ENCODE results near the gene MCM6. TPM values are rescaled to one million over a fixed set of nuclear protein-coding genes. Genes with fewer than 3 reads are reported as not detected.
A peak's percentile ranks its signal among the peaks of the same experiment; 100 is the strongest.

MCM6 gene
- total and polyA plus RNA-seq, 4 donors: 5.0 to 17.9 (median 9.3) TPM

DNA sequence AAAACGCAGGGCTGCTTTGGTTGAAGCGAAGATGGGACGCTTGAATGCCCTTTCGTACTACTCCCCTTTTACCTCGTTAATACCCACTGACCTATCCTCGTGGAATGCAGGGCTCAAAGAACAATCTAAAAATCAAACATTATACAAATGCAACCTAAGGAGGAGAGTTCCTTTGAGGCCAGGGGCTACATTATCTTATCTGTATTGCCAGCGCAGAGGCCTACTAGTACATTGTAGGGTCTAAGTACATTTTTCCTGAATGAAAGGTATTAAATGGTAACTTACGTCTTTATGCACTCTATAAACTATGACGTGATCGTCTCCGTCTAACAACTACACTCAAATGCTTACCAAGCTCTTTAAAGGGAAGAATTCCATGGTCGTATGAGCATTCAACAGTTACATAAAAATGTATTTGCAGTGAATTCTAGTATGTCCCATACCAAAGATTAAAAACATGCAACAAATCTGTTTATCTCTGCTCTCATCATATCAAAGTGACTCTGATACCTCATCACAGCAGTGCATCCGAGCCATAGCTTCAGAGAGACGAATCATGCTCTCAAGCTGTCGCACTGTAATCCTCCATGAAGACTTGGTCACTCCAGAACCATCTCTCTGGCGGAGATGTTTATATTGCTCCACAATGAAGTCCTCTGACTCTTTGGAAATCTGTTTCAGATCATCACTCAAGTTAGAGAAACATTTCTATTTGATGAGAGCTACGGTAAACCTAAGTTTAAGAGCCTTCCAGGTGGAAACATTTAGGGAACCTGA, 25.2 kb downstream of the MCM6 start:
- no peak overlapping the region for H3K4me3 ChIP-seq (ENCODE audit: low read length in 2 of 2)

DNA sequence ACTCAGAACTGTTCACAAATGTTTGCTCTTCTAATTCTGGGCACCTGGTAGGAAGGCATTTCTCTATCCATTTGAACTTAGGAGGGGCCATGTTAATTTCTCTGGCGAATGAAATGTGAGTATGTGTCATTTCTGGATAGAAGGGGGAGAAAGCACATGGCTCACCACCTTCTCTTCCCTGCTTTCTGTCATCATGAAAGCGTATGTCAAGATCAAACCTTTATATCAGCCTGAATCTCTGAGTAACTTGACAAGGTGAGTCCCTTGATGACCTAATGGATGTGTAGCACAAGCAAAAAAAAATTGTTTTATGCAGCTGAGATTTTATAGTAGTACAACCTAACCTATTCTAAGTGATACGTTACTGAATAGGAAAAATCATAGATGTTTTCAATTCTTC, 27.2 kb downstream of the MCM6 start:
- Histone ChIP-seq H3K27me3 (ENCODE audit: control insufficient read depth in 1 of 2, insufficient read depth in 2 of 2, low read length in 1 of 2) (no peaks in the 10 kb centered on the region), H3K36me3 (ENCODE audit: control insufficient read depth in 1 of 2, insufficient read depth in 2 of 2, low read length in 1 of 2) (peaks cover 0 to 6% of the 10 kb centered on the region in 2 donors), H3K27ac (ENCODE audit: low read depth in 1 of 2, low read length in 2 of 2) (no peak overlapping the region), H3K4me1 (ENCODE audit: control insufficient read depth in 1 of 2, insufficient read depth in 2 of 2, low read length in 2 of 2) (no peaks in the 10 kb centered on the region), H3K4me3 (ENCODE audit: low read length in 2 of 2) (no peak overlapping the region), H3K9me3 (ENCODE audit: control insufficient read depth, low read length) (no peaks in the 10 kb centered on the region)
- DNase-seq: no peak
- 89 to 90% methylated on average over 3 of the region's 3 CpGs for WGBS, 2 donors
- ATAC-seq (ENCODE audit: low FRiP score): no peak
- intact Hi-C loops (cut with DNase I): no loop called here

More for the DNA sequence above, 25.2 kb downstream of the MCM6 start:
- peaks cover 3% of the 10 kb centered on the region in 2 donors for H3K36me3 ChIP-seq (ENCODE audit: control insufficient read depth in 1 of 2, insufficient read depth in 2 of 2, low read length in 1 of 2)
- no peaks in the 10 kb centered on the region for H3K4me1 ChIP-seq (ENCODE audit: control insufficient read depth in 1 of 2, insufficient read depth in 2 of 2, low read length in 2 of 2)
- H3K27me3 ChIP-seq (ENCODE audit: control insufficient read depth in 1 of 2, insufficient read depth in 2 of 2, low read length in 1 of 2): no peaks in the 10 kb centered on the region
- ATAC-seq (ENCODE audit: low FRiP score) (no peak), DNase-seq (no peak)
- WGBS, 2 donors: 86 to 88% methylated on average over 17 of the region's 17 CpGs
- H3K9me3 ChIP-seq (ENCODE audit: control insufficient read depth, low read length): no peaks in the 10 kb centered on the region
- no peak overlapping the region for H3K27ac ChIP-seq (ENCODE audit: low read depth in 1 of 2, low read length in 2 of 2)
- intact Hi-C loops (cut with DNase I): no loop called here

DNA sequence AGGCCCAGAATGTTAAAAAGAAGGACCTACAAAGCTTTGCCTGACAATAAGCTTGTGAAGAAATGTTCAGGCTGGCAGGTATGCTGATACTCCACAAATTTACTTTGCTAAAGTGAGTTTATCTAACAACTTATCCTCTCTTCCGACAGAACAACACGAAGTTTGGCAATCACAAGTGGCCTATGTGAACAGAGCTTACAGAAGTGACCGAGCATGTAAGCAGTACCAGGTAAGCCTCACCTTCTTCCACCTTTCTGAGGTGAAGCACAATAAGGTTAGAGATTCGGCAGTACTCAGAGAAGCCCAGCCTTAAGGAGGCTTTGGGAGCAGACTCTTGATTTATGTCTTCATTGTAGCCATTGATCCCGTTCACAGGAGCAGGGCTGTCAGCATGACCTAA, 30.2 kb downstream of the MCM6 start:
- Histone ChIP-seq H3K36me3 (ENCODE audit: control insufficient read depth in 1 of 2, insufficient read depth in 2 of 2, low read length in 1 of 2) (peaks cover 2 to 12% of the 10 kb centered on the region in 2 donors), H3K27me3 (ENCODE audit: control insufficient read depth in 1 of 2, insufficient read depth in 2 of 2, low read length in 1 of 2) (no peaks in the 10 kb centered on the region), H3K27ac (ENCODE audit: low read depth in 1 of 2, low read length in 2 of 2) (no peak overlapping the region), H3K4me3 (ENCODE audit: low read length in 2 of 2) (no peak overlapping the region), H3K9me3 (ENCODE audit: control insufficient read depth, low read length) (no peaks in the 10 kb centered on the region), H3K4me1 (ENCODE audit: control insufficient read depth in 1 of 2, insufficient read depth in 2 of 2, low read length in 2 of 2) (no peaks in the 10 kb centered on the region)
- intact Hi-C loops (cut with DNase I): no loop called here
- no peak for ATAC-seq (ENCODE audit: low FRiP score)
- DNase-seq: no peak
- 87 to 91% methylated on average over 5 of the region's 5 CpGs for WGBS, 2 donors

DNA sequence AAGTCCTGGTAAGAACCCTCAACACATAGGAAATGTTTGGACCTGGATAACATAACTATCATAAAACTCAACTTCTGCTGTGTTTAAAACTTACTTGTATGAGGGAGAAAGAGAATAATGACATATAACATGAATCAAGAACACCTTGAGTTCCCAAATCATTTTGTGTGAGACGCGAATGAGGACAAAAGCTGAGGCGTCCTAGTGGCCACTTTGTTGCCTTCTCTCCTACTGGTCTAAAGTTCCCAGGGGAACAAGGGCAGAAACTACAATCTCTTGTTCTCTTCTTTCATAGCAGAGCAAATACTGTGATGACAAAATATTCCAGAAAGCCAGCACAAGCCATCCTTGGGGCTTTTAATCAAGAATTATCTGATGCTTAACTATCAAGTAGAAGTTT, 31.0 kb downstream of the MCM6 start:
- intact Hi-C loops (cut with DNase I): no loop called here
- no peaks in the 10 kb centered on the region for H3K4me1 ChIP-seq (ENCODE audit: control insufficient read depth in 1 of 2, insufficient read depth in 2 of 2, low read length in 2 of 2)
- H3K9me3 ChIP-seq (ENCODE audit: control insufficient read depth, low read length): no peaks in the 10 kb centered on the region
- ATAC-seq (ENCODE audit: low FRiP score): no peak
- WGBS, 2 donors: 89 to 91% methylated on average over 3 of the region's 3 CpGs
- peaks cover 2 to 12% of the 10 kb centered on the region in 2 donors for H3K36me3 ChIP-seq (ENCODE audit: control insufficient read depth in 1 of 2, insufficient read depth in 2 of 2, low read length in 1 of 2)
- H3K4me3 ChIP-seq (ENCODE audit: low read length in 2 of 2): no peak overlapping the region
- DNase-seq: no peak
- no peak overlapping the region for H3K27ac ChIP-seq (ENCODE audit: low read depth in 1 of 2, low read length in 2 of 2)
- H3K27me3 ChIP-seq (ENCODE audit: control insufficient read depth in 1 of 2, insufficient read depth in 2 of 2, low read length in 1 of 2): no peaks in the 10 kb centered on the region

DNA sequence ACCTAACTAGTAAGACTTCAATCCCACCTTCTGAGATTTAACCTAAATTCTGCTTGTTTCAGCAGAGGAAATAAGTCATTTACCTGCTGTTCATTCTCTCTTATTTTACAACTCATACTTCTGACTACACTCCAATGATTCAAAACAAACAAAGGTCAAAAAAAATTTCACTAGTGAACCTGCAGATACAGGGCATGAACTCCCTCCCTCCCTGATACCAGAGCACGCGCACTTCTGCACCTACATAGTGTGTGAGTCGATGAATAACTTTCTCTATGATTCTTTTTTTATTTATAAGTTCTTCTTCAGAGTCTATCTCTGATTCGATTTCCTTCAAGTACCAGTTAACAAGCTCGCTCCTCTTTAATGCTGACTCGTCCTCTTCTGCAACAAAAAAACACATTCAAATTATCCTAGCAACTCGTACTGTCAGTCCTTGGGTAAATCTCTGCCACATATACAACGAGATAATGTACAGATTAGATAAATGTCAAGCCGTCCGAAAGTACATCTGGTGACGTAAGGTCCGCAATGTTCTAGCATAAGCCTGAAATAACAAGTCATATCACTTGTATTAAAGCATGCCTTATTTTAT, 31.8 kb downstream of the MCM6 start:
- Histone ChIP-seq H3K4me1 (ENCODE audit: control insufficient read depth in 1 of 2, insufficient read depth in 2 of 2, low read length in 2 of 2) (no peaks in the 10 kb centered on the region), H3K36me3 (ENCODE audit: control insufficient read depth in 1 of 2, insufficient read depth in 2 of 2, low read length in 1 of 2) (peaks cover 2 to 12% of the 10 kb centered on the region in 2 donors)

DNA sequence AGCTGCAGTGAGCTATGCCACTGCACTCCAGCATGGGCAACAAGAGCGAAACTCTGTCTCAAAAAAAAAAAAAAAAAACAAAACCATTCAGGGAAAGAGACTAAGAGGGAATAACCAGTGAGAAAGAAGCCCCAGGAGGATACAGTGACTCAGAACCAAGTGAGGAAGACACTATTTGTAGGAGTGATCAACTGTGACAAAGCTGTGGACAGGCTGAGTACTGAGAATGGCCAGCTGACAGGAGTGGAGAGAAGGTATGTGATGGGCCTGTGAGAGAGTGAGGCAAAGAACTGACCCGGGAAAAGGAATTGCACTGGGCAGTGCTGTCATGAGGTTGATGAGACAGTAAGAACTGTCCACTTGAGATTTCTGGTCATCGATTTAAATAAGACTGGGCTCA, 32.6 kb downstream of the MCM6 start:
- no peak overlapping the region for H3K4me3 ChIP-seq (ENCODE audit: low read length in 2 of 2)
- H3K9me3 ChIP-seq (ENCODE audit: control insufficient read depth, low read length): no peaks in the 10 kb centered on the region
- no peaks in the 10 kb centered on the region for H3K27me3 ChIP-seq (ENCODE audit: control insufficient read depth in 1 of 2, insufficient read depth in 2 of 2, low read length in 1 of 2)
- H3K4me1 ChIP-seq (ENCODE audit: control insufficient read depth in 1 of 2, insufficient read depth in 2 of 2, low read length in 2 of 2): no peaks in the 10 kb centered on the region
- no peak for ATAC-seq (ENCODE audit: low FRiP score)
- H3K36me3 ChIP-seq (ENCODE audit: control insufficient read depth in 1 of 2, insufficient read depth in 2 of 2, low read length in 1 of 2): peaks cover 2 to 12% of the 10 kb centered on the region in 2 donors
- intact Hi-C loops (cut with DNase I): no loop called here
- DNase-seq: no peak
- H3K27ac ChIP-seq (ENCODE audit: low read depth in 1 of 2, low read length in 2 of 2): no peak overlapping the region
- WGBS, 2 donors: 85 to 91% methylated on average over 3 of the region's 3 CpGs

More for the DNA sequence above, 31.8 kb downstream of the MCM6 start:
- no peak for DNase-seq
- no peaks in the 10 kb centered on the region for H3K9me3 ChIP-seq (ENCODE audit: control insufficient read depth, low read length)
- H3K27me3 ChIP-seq (ENCODE audit: control insufficient read depth in 1 of 2, insufficient read depth in 2 of 2, low read length in 1 of 2): no peaks in the 10 kb centered on the region
- H3K27ac ChIP-seq (ENCODE audit: low read depth in 1 of 2, low read length in 2 of 2): no peak overlapping the region
- ATAC-seq (ENCODE audit: low FRiP score): no peak
- WGBS, 2 donors: 84 to 89% methylated on average over 12 of the region's 12 CpGs
- intact Hi-C loops (cut with DNase I): no loop called here
- H3K4me3 ChIP-seq (ENCODE audit: low read length in 2 of 2): no peak overlapping the region

- peak; percentile 56 for ATAC-seq (ENCODE audit: low FRiP score)
- Histone ChIP-seq H3K27ac (ENCODE audit: low read depth in 1 of 2, low read length in 2 of 2) (peak overlapping the region in 1 of 2 donors; percentile 12), H3K36me3 (ENCODE audit: control insufficient read depth in 1 of 2, insufficient read depth in 2 of 2, low read length in 1 of 2) (peaks cover 2 to 8% of the 10 kb centered on the region in 2 donors), H3K27me3 (ENCODE audit: control insufficient read depth in 1 of 2, insufficient read depth in 2 of 2, low read length in 1 of 2) (no peaks in the 10 kb centered on the region), H3K4me1 (ENCODE audit: control insufficient read depth in 1 of 2, insufficient read depth in 2 of 2, low read length in 2 of 2) (no peaks in the 10 kb centered on the region), H3K4me3 (ENCODE audit: low read length in 2 of 2) (no peak overlapping the region), H3K9me3 (ENCODE audit: control insufficient read depth, low read length) (no peaks in the 10 kb centered on the region)
- 41 to 44% methylated on average over 2 of the region's 2 CpGs for WGBS, 2 donors
- DNase-seq: no peak
- intact Hi-C loops (cut with DNase I): no loop called here
Measured at GRCh38 chr2:135840601-135841000, 35.6 kb downstream of the MCM6 start.

DNA sequence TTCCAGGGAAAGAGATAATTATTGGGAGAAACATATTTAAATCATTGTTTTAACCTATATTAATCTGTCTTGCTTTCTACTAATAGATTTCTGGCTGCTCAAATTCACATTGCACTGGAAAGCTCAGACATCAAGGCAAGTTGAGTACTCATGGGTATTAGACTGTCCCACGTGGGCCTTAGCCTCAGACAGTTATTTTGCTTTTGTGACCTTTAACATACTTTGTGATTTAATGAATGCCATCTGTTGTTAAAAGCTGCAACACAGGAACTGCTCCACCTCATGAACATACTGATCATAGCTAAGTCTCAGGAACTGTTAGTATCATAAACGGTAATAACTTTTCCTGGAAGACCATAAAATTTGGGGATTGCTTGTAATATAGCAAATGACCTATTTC, 36.5 kb downstream of the MCM6 start:
- H3K36me3 ChIP-seq (ENCODE audit: control insufficient read depth in 1 of 2, insufficient read depth in 2 of 2, low read length in 1 of 2): peaks cover 2 to 6% of the 10 kb centered on the region in 2 donors
- no peaks in the 10 kb centered on the region for H3K9me3 ChIP-seq (ENCODE audit: control insufficient read depth, low read length)
- intact Hi-C loops (cut with DNase I): no loop called here
- H3K4me3 ChIP-seq (ENCODE audit: low read length in 2 of 2): no peak overlapping the region
- no peak overlapping the region for H3K27ac ChIP-seq (ENCODE audit: low read depth in 1 of 2, low read length in 2 of 2)
- DNase-seq (no peak), ATAC-seq (ENCODE audit: low FRiP score) (no peak)
- no peaks in the 10 kb centered on the region for H3K4me1 ChIP-seq (ENCODE audit: control insufficient read depth in 1 of 2, insufficient read depth in 2 of 2, low read length in 2 of 2)
- WGBS, 2 donors: 18 to 19% methylated on average over 2 of the region's 2 CpGs
- no peaks in the 10 kb centered on the region for H3K27me3 ChIP-seq (ENCODE audit: control insufficient read depth in 1 of 2, insufficient read depth in 2 of 2, low read length in 1 of 2)

DNA sequence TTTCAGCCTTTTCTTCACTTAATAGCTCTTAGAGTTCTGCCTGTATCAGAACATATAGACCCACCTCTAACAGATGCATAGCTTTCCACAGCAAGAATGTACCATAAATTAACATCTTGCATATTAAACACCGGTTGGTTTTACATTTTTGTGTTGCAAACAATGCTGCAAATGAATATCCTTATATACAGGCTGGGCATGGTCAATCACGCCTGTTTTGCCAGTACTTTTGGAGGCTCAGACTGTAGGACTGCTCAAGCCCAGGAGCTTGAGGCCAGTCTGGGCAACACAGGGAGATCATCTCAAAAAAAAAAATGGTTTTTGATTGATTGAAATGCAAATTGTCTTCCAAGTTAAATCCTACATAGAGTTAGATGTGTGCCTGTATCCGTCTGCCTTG, 37.7 kb downstream of the MCM6 start:
- Histone ChIP-seq H3K27me3 (ENCODE audit: control insufficient read depth in 1 of 2, insufficient read depth in 2 of 2, low read length in 1 of 2) (no peaks in the 10 kb centered on the region), H3K4me1 (ENCODE audit: control insufficient read depth in 1 of 2, insufficient read depth in 2 of 2, low read length in 2 of 2) (no peaks in the 10 kb centered on the region), H3K4me3 (ENCODE audit: low read length in 2 of 2) (no peak overlapping the region), H3K27ac (ENCODE audit: low read depth in 1 of 2, low read length in 2 of 2) (no peak overlapping the region), H3K9me3 (ENCODE audit: control insufficient read depth, low read length) (no peaks in the 10 kb centered on the region), H3K36me3 (ENCODE audit: control insufficient read depth in 1 of 2, insufficient read depth in 2 of 2, low read length in 1 of 2) (peaks cover 0 to 3% of the 10 kb centered on the region in 2 donors)
- ATAC-seq (ENCODE audit: low FRiP score) (no peak), DNase-seq (no peak)
- intact Hi-C loops (cut with DNase I): no loop called here
- 84 to 89% methylated on average over 3 of the region's 3 CpGs for WGBS, 2 donors
